HepG2 (cell line): ENCODE results near the gene SFPQ. TPM values are rescaled to one million over a fixed set of nuclear protein-coding genes. Genes with fewer than 3 reads are reported as not detected.

Experiments used
- GMEB2 ChIP-seq: IDR thresholded peaks from 2 replicates; pipeline ENCODE4 v1.6.1; 2016; ENCODE audit warnings: missing biosample characterization, missing genetic modification reagents, low read depth
- SP5 ChIP-seq: IDR thresholded peaks from 2 replicates; pipeline ENCODE4 v1.6.1; 2016; ENCODE audit warnings: low read depth, borderline replicate concordance
- polyA plus RNA-seq, 8 experiments: library from polyadenylated mRNA; depleted of rRNA in 3 of 8; stranded (reverse) in 7 of 8; unstranded in 1 of 8; fragments of >200 nt; fragmentation: Illumina TruSeq in 4 of 8; extraction: Trizol in 4 of 8; gene quantifications; 2 replicates each; pipeline versions ENCODE4 v1.2.1 to v1.2.3, GENCODE V29; 2011 to 2016; ENCODE audit warnings: low read depth in 4 of 8, missing spikeins in 1 of 8, mixed read lengths in 1 of 8; ENCODE audit not compliant: insufficient read depth in 1 of 8
- total RNA-seq, 5 experiments: library from RNA; depleted of rRNA; stranded (reverse); fragments of >200 nt; fragmentation: Illumina TruSeq; extraction: Trizol; gene quantifications; 2 replicates each; pipeline ENCODE4 v1.2.3, GENCODE V29; 2016; ENCODE audit warnings: low read depth in 1 of 5
- TF ChIP-seq, protein P1 (sequence below), 2 experiments: fragments of 450-650 bp in 1 of 2; sonication (generic) in 1 of 2; formaldehyde crosslinking in 1 of 2; IDR thresholded peaks; 2 replicates each; pipeline versions ENCODE4 v1.6.1 to v1.8.0; 2016 to 2022; ENCODE audit warnings: antibody characterized with exemption in 1 of 2, mild to moderate bottlenecking in 1 of 2, missing genetic modification reagents in 1 of 2

The SFPQ gene
- total and polyA plus RNA-seq, 2 of the 13 experiments (the other 11 are each of a cell fraction or from before 2014, with no cell fraction given), result 101 to 292 TPM

- TF ChIP-seq, protein P1, sequence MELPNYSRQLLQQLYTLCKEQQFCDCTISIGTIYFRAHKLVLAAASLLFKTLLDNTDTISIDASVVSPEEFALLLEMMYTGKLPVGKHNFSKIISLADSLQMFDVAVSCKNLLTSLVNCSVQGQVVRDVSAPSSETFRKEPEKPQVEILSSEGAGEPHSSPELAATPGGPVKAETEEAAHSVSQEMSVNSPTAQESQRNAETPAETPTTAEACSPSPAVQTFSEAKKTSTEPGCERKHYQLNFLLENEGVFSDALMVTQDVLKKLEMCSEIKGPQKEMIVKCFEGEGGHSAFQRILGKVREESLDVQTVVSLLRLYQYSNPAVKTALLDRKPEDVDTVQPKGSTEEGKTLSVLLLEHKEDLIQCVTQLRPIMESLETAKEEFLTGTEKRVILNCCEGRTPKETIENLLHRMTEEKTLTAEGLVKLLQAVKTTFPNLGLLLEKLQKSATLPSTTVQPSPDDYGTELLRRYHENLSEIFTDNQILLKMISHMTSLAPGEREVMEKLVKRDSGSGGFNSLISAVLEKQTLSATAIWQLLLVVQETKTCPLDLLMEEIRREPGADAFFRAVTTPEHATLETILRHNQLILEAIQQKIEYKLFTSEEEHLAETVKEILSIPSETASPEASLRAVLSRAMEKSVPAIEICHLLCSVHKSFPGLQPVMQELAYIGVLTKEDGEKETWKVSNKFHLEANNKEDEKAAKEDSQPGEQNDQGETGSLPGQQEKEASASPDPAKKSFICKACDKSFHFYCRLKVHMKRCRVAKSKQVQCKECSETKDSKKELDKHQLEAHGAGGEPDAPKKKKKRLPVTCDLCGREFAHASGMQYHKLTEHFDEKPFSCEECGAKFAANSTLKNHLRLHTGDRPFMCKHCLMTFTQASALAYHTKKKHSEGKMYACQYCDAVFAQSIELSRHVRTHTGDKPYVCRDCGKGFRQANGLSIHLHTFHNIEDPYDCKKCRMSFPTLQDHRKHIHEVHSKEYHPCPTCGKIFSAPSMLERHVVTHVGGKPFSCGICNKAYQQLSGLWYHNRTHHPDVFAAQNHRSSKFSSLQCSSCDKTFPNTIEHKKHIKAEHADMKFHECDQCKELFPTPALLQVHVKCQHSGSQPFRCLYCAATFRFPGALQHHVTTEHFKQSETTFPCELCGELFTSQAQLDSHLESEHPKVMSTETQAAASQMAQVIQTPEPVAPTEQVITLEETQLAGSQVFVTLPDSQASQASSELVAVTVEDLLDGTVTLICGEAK (IDR thresholded peaks at IDR 0.05), result no peak
- TF ChIP-seq, protein P1 (CRISPR knock-in tag; IDR thresholded peaks at IDR 0.05), result no peak
- TF ChIP-seq SP5 (CRISPR knock-in tag), result no peak
- TF ChIP-seq GMEB2 (CRISPR knock-in tag), result no peak
- TF ChIP-seq, all 625 proteins: peak for 0
Measured at GRCh38 chr1:35222322-35223083, 29.6 kb upstream of the SFPQ start (continued).
